GM21360 (cell line): ENCODE measurements around the gene SFR1.
"Not testable (repeated sequence)": the region's sequence is repeated elsewhere in the genome, so short reads cannot be mapped to it uniquely, and the experiment has no call there.

ENCODE experiments used
- ATAC-seq: cut with Tn5 transposase; IDR thresholded peaks from one replicate; pipeline ENCODE4 v1.9.1; 2021; ENCODE audit warnings: mild to moderate bottlenecking, moderate library complexity; ENCODE audit not compliant: unreplicated experiment

SFR1 gene

DNA sequence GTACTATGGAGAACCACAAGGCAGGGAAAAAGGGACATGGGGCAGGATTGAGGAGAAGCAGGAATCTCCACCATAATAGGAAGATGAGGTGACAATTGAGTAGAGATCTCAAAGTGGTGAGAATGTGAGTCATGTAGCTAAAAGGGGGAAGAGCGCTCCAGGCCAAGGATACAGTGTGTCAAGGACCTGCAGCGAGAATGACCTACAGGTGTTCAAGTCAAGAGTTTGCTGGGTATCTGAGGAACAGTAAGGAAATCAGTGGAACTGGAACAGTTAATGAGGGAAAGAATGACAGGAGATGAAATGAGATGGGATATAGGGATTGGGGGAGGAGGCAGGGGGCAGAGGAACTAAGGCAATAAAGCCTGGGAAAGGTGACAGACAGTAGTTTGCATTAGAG is 33.6 kb downstream of the SFR1 start:
- no peak for ATAC-seq

DNA sequence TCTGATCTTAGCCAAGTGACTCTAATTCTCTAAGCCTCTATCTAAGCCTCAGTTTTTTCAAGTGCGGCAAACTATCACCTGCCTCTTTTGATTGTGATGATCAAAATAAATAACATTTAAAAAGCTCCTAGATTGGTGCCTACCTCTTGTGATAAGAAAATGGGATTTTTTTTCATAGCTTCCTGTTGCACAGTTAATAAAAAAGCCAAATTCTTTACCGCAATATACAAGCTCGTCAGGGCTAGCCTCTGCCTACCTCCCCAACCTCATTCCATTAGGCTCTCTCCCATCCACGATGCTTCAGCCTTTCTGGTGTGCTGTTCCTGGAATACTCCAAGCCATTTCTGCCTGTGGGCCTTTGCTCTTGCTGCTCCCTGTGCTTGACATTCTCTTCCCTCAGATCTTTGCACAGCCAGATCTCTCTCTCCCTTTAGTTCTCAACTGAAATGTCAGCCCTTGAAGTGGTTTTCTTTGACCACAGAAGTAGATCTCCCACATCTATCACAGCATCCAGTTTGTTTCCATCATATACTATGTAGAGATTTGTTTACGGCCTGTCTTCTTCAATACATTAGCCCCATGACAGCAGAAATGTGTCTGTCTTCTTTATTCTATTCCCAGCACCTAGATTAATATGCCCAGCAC is 48.8 kb downstream of the SFR1 start:
- ATAC-seq = no peak

DNA sequence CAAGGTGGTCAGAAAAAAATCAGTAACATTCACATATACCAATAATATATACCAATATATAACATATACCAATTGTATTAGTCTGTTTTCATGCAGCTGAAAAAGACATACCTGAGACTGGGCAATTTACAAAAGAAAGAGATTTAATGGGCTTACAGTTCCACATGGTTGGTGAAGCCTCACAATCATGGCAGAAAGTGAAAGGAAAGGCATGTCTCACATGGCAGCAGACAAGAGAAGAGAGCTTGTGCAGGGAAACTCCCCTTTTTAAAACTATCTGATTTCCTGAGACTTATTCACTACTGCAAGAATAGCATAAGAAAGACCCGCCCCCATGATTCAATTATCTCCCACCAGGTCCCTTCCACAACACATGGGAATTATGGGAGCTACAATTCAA is 52.2 kb downstream of the SFR1 start:
- not testable (repeated sequence) for ATAC-seq
